Body of pancreas (tissue), 4 donors: ENCODE data around the gene ZNF284.
"Not testable (repeated sequence)": the region's sequence is repeated elsewhere in the genome, so short reads cannot be mapped to it uniquely, and the experiment has no call there.

Experiments
- CTCF ChIP-seq, 7 experiments: fragments of 450-650 bp in 4 of 7; fragments of 200-600 bp in 3 of 7; sonication (generic) in 3 of 7; IDR thresholded peaks; one replicate each; pipeline ENCODE4 v1.5.1; 2016 to 2019; ENCODE audit warnings: antibody characterized with exemption in 7 of 7
- POLR2A ChIP-seq, 3 donors: fragments of 450-650 bp; IDR thresholded peaks; one replicate each; pipeline ENCODE4 v1.6.1; 2016; ENCODE audit warnings: antibody characterized with exemption in 3 of 3, mild to moderate bottlenecking in 2 of 3

DNA sequence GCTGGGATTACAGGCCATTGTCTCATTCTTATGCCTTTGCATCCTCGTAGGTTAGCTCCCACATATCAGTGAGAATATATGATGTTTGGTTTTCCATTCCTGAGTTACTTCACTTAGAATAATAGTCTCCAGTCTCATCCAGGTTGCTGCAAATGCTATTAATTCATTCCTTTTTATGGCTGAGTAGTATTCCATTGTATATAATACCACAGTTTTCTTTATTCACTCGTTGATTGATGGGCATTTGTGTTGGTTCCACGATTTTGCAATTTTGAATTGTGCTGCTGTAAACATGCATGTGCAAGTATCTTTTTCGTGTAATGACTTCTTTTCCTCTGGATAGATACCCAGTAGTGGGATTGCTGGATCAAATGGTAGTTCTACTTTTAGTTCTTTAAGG lies 49.2 kb downstream of the ZNF284 start:
- TF ChIP-seq CTCF, POLR2A (IDR thresholded peaks at IDR 0.05): not testable (repeated sequence)
